ENCODE data around the gene SLMAP.

- no peak for TF ChIP-seq FOXM1 (IDR thresholded peaks at IDR 0.05; ENCODE audit: borderline replicate concordance, low read depth)
- no peak for TF ChIP-seq EP300 (IDR thresholded peaks at IDR 0.05; ENCODE audit: borderline replicate concordance)
- no peak for TF ChIP-seq YY1 (IDR thresholded peaks at IDR 0.05; ENCODE audit: low read depth)
- TF ChIP-seq REST (IDR thresholded peaks at IDR 0.05; ENCODE audit: low read depth), result no peak
- TF ChIP-seq CREB1 (IDR thresholded peaks at IDR 0.05; ENCODE audit: low read depth), result no peak
- TF ChIP-seq ZBTB7A (IDR thresholded peaks at IDR 0.05; ENCODE audit: low read depth), result no peak
- no peak for TF ChIP-seq EGR1 (IDR thresholded peaks at IDR 0.05)
- TF ChIP-seq CEBPB (IDR thresholded peaks at IDR 0.05), result no peak
- TF ChIP-seq, protein P1, sequence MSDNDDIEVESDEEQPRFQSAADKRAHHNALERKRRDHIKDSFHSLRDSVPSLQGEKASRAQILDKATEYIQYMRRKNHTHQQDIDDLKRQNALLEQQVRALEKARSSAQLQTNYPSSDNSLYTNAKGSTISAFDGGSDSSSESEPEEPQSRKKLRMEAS (IDR thresholded peaks at IDR 0.05), result no peak
- TF ChIP-seq, protein P2, sequence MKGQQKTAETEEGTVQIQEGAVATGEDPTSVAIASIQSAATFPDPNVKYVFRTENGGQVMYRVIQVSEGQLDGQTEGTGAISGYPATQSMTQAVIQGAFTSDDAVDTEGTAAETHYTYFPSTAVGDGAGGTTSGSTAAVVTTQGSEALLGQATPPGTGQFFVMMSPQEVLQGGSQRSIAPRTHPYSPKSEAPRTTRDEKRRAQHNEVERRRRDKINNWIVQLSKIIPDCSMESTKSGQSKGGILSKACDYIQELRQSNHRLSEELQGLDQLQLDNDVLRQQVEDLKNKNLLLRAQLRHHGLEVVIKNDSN (IDR thresholded peaks at IDR 0.05), result no peak
- no peak for TF ChIP-seq TEAD4 (IDR thresholded peaks at IDR 0.05)
- no peak for TF ChIP-seq TCF12 (IDR thresholded peaks at IDR 0.05; ENCODE audit: low read depth)
- no peak for TF ChIP-seq NFIC (IDR thresholded peaks at IDR 0.05)
- no peak for TF ChIP-seq RAD21 (IDR thresholded peaks at IDR 0.05; ENCODE audit: low read depth)
These were observed 76.8 kb downstream of the SLMAP start for GRCh38 chr3:57832900-57833313.
